ENCODE results near the gene RBM23.

The RBM23 gene

GRCh38 chr14:22885975-22886374, 33.0 kb downstream of the RBM23 start:
- no peak for DNase-seq (ENCODE audit: extremely low read depth, low read depth)
- TF ChIP-seq CTCF (IDR thresholded peaks at IDR 0.05; ENCODE audit: low read depth, low read length): no peak

- no peak for DNase-seq (ENCODE audit: extremely low read depth, low read depth)
- TF ChIP-seq CTCF (IDR thresholded peaks at IDR 0.05; ENCODE audit: low read depth, low read length): no peak
These were observed 34.0 kb downstream of the RBM23 start for GRCh38 chr14:22884738-22885523.

GRCh38 chr14:22884076-22884737, 34.7 kb downstream of the RBM23 start:
- no peak for DNase-seq (ENCODE audit: extremely low read depth, low read depth)
- TF ChIP-seq CTCF (IDR thresholded peaks at IDR 0.05; ENCODE audit: low read depth, low read length): no peak

- TF ChIP-seq CTCF (IDR thresholded peaks at IDR 0.05; ENCODE audit: low read depth, low read length): no peak
- DNase-seq (ENCODE audit: extremely low read depth, low read depth): no peak
These were observed 35.6 kb downstream of the RBM23 start, which contains the start of gene REM2 for GRCh38 chr14:22883173-22883976. TSS of gene REM2 (plus strand) at chr14:22883222. CDS start at chr14:22883288, 66 bp downstream.

GRCh38 chr14:22882529-22883172, 36.3 kb downstream of the RBM23 start:
- no peak for TF ChIP-seq CTCF (IDR thresholded peaks at IDR 0.05; ENCODE audit: low read depth, low read length)
- no peak for DNase-seq (ENCODE audit: extremely low read depth, low read depth)

GRCh38 chr14:22882064-22882463, 36.9 kb downstream of the RBM23 start:
- TF ChIP-seq CTCF (IDR thresholded peaks at IDR 0.05; ENCODE audit: low read depth, low read length): no peak
- DNase-seq (ENCODE audit: extremely low read depth, low read depth): no peak
